Kasumi-1 (cell line): ENCODE results near the gene PLS1.
"Not testable (repeated sequence)": the region's sequence is repeated elsewhere in the genome, so short reads cannot be mapped to it uniquely, and the experiment has no call there.

ENCODE experiments used
- DNase-seq, 2 experiments: peaks; one replicate each; lab custom pipeline; 2025; lab: John Stamatoyannopoulos, UW

PLS1 gene

GRCh38 chr3:142595951-142596725 is at the start of gene PLS1:
Gene PLS1, plus strand, starts transcription at chr3:142596393. Its CDS starts 67,845 bp downstream, at chr3:142664238.
- DNase-seq: peak; percentile 87 to 88

GRCh38 chr3:142549986-142550385 is 46.2 kb upstream of the PLS1 start:
- no peak for DNase-seq

- not testable (repeated sequence) for DNase-seq
Observed at GRCh38 chr3:142552579-142552978, 43.6 kb upstream of the PLS1 start.

GRCh38 chr3:142553741-142554140 is 42.5 kb upstream of the PLS1 start:
- DNase-seq: no peak

GRCh38 chr3:142560118-142560517 is 36.1 kb upstream of the PLS1 start:
- no peak for DNase-seq

- DNase-seq: no peak
Observed at GRCh38 chr3:142563496-142563997, 32.6 kb upstream of the PLS1 start.

- DNase-seq: no peak
Observed at GRCh38 chr3:142566096-142566495, 30.1 kb upstream of the PLS1 start.

- DNase-seq: no peak
Observed at GRCh38 chr3:142568393-142569017, 27.7 kb upstream of the PLS1 start.

GRCh38 chr3:142569422-142569821 is 26.8 kb upstream of the PLS1 start:
- DNase-seq: not testable (repeated sequence)

GRCh38 chr3:142574223-142574622 is 22.0 kb upstream of the PLS1 start:
- DNase-seq: not testable (repeated sequence)

- no peak for DNase-seq
Observed at GRCh38 chr3:142574665-142575064, 21.5 kb upstream of the PLS1 start.

GRCh38 chr3:142576792-142577191 is 19.4 kb upstream of the PLS1 start:
- no peak for DNase-seq

GRCh38 chr3:142577696-142578328 is 18.4 kb upstream of the PLS1 start:
- DNase-seq: no peak

- peak; percentile 94 to 97 for DNase-seq
Observed at GRCh38 chr3:142578329-142579223, 17.6 kb upstream of the PLS1 start, which contains the start of gene ATR. Gene ATR, minus strand, starts transcription at chr3:142578733. Its CDS starts 29 bp downstream, at chr3:142578704.

GRCh38 chr3:142580061-142580423 is 16.2 kb upstream of the PLS1 start:
- no peak for DNase-seq

- not testable (repeated sequence) for DNase-seq
Observed at GRCh38 chr3:142581070-142581469, 15.1 kb upstream of the PLS1 start.

- DNase-seq: peak; percentile 79 to 80
Observed at GRCh38 chr3:142586803-142587406, 9.3 kb upstream of the PLS1 start.

- DNase-seq: no peak
Observed at GRCh38 chr3:142588703-142589102, 7.5 kb upstream of the PLS1 start.

GRCh38 chr3:142592268-142592667 is 3.9 kb upstream of the PLS1 start:
- DNase-seq: not testable (repeated sequence)

- DNase-seq: no peak
Observed at GRCh38 chr3:142595141-142595540, 1.1 kb upstream of the PLS1 start.

GRCh38 chr3:142595581-142595950 is 627 bp upstream of the PLS1 start:
- no peak for DNase-seq
